Aorta (tissue), 5 donors: ENCODE data around the gene ZNF775. TPM values are rescaled to one million over a fixed set of nuclear protein-coding genes. Genes with fewer than 3 reads are reported as not detected.

Source experiments
- ATAC-seq: fragments of 200-7000 bp; cut with Tn5 transposase; one replicate; pipeline ENCODE4 v1.9.1; 2022; ENCODE audit warnings: moderate library complexity; ENCODE audit not compliant: low FRiP score
- DNase-seq, 2 donors: peaks; one replicate each; pipeline ENCODE4 v3.0.0-alpha.2; 2020
- H3K27ac ChIP-seq, 2 donors: one replicate each; pipeline ENCODE4 v1.5.1; 2013; ENCODE audit warnings: low read length in 2 of 2, mild to moderate bottlenecking in 2 of 2, moderate library complexity in 2 of 2, control low read depth in 1 of 2, inconsistent platforms in 1 of 2, low read depth in 1 of 2
- H3K27me3 ChIP-seq, 2 donors: one replicate each; pipeline ENCODE4 v1.6.1; 2013; ENCODE audit warnings: control low read depth in 1 of 2, low read length in 1 of 2, mild to moderate bottlenecking in 1 of 2, moderate library complexity in 1 of 2; ENCODE audit not compliant: insufficient read depth in 2 of 2, control insufficient read depth in 1 of 2
- H3K36me3 ChIP-seq, 2 donors: one replicate each; pipeline ENCODE4 v1.6.1; 2013; ENCODE audit warnings: control low read depth in 1 of 2, low read length in 1 of 2, mild to moderate bottlenecking in 1 of 2; ENCODE audit not compliant: insufficient read depth in 2 of 2, control insufficient read depth in 1 of 2
- H3K4me1 ChIP-seq, 2 donors: one replicate each; pipeline ENCODE4 v1.6.1; 2013; ENCODE audit warnings: low read length in 2 of 2, control low read depth in 1 of 2, mild to moderate bottlenecking in 1 of 2, moderate library complexity in 1 of 2; ENCODE audit not compliant: insufficient read depth in 2 of 2, control insufficient read depth in 1 of 2
- H3K4me3 ChIP-seq, 2 donors: one replicate each; pipeline ENCODE4 v1.5.1; 2013; ENCODE audit warnings: low read length in 2 of 2, control low read depth in 1 of 2, mild to moderate bottlenecking in 1 of 2
- H3K9me3 ChIP-seq: one replicate; pipeline ENCODE4 v1.6.1; 2013; ENCODE audit warnings: mild to moderate bottlenecking, low read length; ENCODE audit not compliant: control insufficient read depth
- WGBS, 2 donors: extraction: QIAGEN DNeasy Blood & Tissue Kit; methylation state at CpG; one replicate each; pipeline ENCODE4 v1.1.7; 2013; 5-methylcytosine and 5-hydroxymethylcytosine counted together
- intact Hi-C, 2 donors: fragments of 100-400 bp; cut with DNase I; formaldehyde crosslinking; loops; one replicate each; pipeline versions ENCODE4 v1.14.2 to v1.15.0; 2022
- polyA plus RNA-seq, 2 donors: library from polyadenylated mRNA; stranded (reverse); fragments of 200-250 nt; gene quantifications; one replicate each; pipeline ENCODE4 v1.2.3, GENCODE V29; 2013
- total RNA-seq, 2 donors: library from RNA; stranded (reverse); fragmentation: NEBNext Ultra II Directional; extraction: Animal tissue kit (Norgen Biotek cat#: 25700); gene quantifications; one replicate each; pipeline ENCODE4 v1.2.1, GENCODE V29; 2021
- donor health status: healthy with polysubstance abuse.
- donor health status: Bipolar disorder and iron deficiency.
- donor health status: DM: no; HTN: no; CAD: no.
- donor health status: DM: no; HTN: no; CAD: no.
- donor health status: DM: yes; HTN: yes; CAD: no.

Gene ZNF775
- total and polyA plus RNA-seq, 4 donors, result 1.9 to 6.4 (median 3.3) TPM

DNA sequence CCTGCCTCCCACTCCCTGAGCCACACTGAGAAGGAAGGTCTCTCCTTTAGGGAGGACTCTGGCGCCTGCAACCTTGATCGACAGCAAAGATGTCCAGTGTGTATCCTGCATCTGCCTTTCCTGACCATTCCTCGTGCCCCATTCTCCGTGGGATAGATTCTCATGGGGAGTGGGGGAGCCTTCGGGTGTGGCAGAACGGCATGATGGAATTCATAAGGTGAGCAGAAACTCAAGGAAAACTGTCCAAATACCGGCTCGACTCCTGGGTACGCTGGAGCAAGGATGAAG lies 37.1 kb upstream of the ZNF775 start:
- DNase-seq (no peak), ATAC-seq (no peak)
- H3K36me3 ChIP-seq, result no peaks in the 10 kb centered on the region
- WGBS, 2 donors, result 90 to 91% methylated on average over 9 of the region's 9 CpGs
- H3K27ac ChIP-seq, result no peak overlapping the region
- H3K4me1 ChIP-seq, result no peaks in the 10 kb centered on the region
- H3K4me3 ChIP-seq, result no peak overlapping the region
- peaks cover 5% of the 10 kb centered on the region for H3K9me3 ChIP-seq
- intact Hi-C loops, result loop anchor here in 1 of 2 donors (5.0 kb wide), 1 partner anchor 35 kb away; the partner anchor contains the start of gene ZNF775
- H3K27me3 ChIP-seq, result no peaks in the 10 kb centered on the region

DNA sequence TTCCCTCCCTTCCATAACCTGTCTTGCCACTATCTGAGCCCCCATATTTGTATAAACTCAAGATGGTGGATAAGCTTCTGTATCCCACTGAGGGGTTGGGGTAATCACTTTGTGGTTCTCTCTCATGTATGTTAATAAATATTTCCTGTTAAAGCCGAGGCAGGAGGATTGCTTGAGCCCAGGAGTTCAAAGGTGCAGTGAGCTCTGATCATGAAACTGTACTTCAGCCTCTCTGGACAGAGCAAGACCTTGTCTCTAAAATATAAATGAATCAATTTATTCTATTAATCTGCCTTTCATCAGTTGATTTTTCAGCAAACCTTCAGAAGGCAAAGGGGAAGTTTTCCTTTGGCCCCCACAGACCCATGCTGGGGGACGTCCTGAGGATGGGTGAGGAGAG lies 35.9 kb upstream of the ZNF775 start:
- Histone ChIP-seq H3K4me3 (no peak overlapping the region), H3K9me3 (peaks cover 5% of the 10 kb centered on the region), H3K27ac (no peak overlapping the region), H3K27me3 (no peaks in the 10 kb centered on the region), H3K36me3 (no peaks in the 10 kb centered on the region), H3K4me1 (no peaks in the 10 kb centered on the region)
- 87 to 93% methylated on average over 2 of the region's 2 CpGs for WGBS, 2 donors
- intact Hi-C loops, result loop anchor here in 1 of 2 donors (5.0 kb wide), 1 partner anchor 34 kb away; the partner anchor contains the start of gene ZNF775
- no peak for DNase-seq
- no peak for ATAC-seq

GRCh38 chr7:150344299-150344698 lies 34.8 kb upstream of the ZNF775 start:
- H3K4me1 ChIP-seq, result no peaks in the 10 kb centered on the region
- no peak overlapping the region for H3K4me3 ChIP-seq
- no peak overlapping the region for H3K27ac ChIP-seq
- H3K9me3 ChIP-seq, result peaks cover 5% of the 10 kb centered on the region
- intact Hi-C loops, result loop anchor here in 1 of 2 donors (5.0 kb wide), 1 partner anchor 33 kb away; the partner anchor contains the start of gene ZNF775
- no peaks in the 10 kb centered on the region for H3K27me3 ChIP-seq
- no peak for DNase-seq
- no peaks in the 10 kb centered on the region for H3K36me3 ChIP-seq
- ATAC-seq, result no peak

- Histone ChIP-seq H3K27me3 (no peaks in the 10 kb centered on the region), H3K4me3 (no peak overlapping the region), H3K27ac (no peak overlapping the region), H3K4me1 (no peaks in the 10 kb centered on the region), H3K9me3 (peaks cover 5% of the 10 kb centered on the region), H3K36me3 (no peaks in the 10 kb centered on the region)
- intact Hi-C loops, result no loop called here
- ATAC-seq, result no peak
- no peak for DNase-seq
- WGBS, 2 donors, result 67 to 73% methylated on average over 1 of the region's 1 CpG
These were observed 34.1 kb upstream of the ZNF775 start for GRCh38 chr7:150345012-150345411.

DNA sequence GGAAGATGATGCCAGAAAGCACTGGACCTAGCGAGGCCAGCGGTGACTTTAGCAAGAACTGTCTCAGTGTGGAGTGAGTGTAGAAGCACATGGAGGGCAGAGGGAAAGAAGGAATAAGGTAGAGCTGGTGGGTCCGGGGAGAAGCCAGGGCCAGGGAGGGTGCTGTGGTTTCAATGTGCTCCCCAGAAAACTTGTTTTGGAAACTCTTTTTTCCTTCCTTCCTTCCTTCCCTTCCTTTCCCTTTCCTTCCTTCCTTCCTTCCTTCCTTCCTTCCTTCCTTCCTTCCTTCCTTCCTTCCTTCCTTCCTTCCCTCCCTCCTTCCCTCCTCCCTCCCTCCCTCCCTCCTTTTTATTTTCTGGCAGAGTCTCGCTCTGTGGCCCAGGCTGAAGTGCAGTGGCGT lies 32.2 kb upstream of the ZNF775 start:
- Histone ChIP-seq H3K27me3 (no peaks in the 10 kb centered on the region), H3K27ac (no peak overlapping the region), H3K4me3 (no peak overlapping the region), H3K36me3 (no peaks in the 10 kb centered on the region), H3K9me3 (peaks cover 5% of the 10 kb centered on the region), H3K4me1 (no peaks in the 10 kb centered on the region)
- DNase-seq (no peak), ATAC-seq (no peak)
- intact Hi-C loops, result no loop called here
- 86% methylated on average over 5 of the region's 5 CpGs for WGBS, 2 donors

DNA sequence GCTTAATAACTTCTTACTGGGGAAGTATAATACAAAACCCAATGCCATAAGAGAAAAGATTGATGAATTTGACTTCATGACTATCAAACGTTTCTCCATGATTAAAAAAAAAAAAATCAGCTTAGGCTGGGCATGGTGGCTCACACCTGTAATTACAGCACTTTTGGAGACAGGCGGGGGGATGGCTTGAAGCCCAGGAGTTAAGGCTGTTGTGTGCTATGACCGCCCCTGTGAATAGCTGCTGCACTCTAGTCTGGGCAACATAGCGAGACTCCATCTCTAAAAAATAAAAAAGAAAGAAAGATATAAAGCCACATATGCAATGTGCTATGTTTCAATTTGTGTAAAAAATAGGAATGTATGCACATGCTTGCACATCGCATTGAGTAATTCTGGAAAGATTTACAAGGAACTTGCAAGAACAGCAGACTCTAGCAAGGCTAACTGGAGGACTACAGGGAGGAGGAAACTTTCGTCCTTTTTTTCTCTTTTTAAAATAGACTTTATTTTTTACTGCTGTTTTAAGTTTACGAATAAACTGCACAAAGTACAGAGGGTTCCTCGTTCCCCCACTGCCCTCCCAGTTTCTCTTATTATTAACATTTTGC lies 27.4 kb upstream of the ZNF775 start:
- ATAC-seq (no peak), DNase-seq (peak in 1 of 2 donors; percentile 26)
- Histone ChIP-seq H3K27me3 (no peaks in the 10 kb centered on the region), H3K27ac (no peak overlapping the region), H3K4me1 (no peaks in the 10 kb centered on the region), H3K9me3 (no peaks in the 10 kb centered on the region), H3K4me3 (no peak overlapping the region), H3K36me3 (no peaks in the 10 kb centered on the region)
- intact Hi-C loops, result loop anchor here in 1 of 2 donors (5.0 kb wide), 1 partner anchor 71 kb away; no protein-coding TSS in a partner anchor
- WGBS, 2 donors, result 53 to 57% methylated on average over 8 of the region's 8 CpGs

- intact Hi-C loops, result loop anchor here in 1 of 2 donors (2.0 kb wide), 1 partner anchor 65 kb away; no protein-coding TSS in a partner anchor
- Histone ChIP-seq H3K27ac (no peak overlapping the region), H3K4me1 (no peaks in the 10 kb centered on the region), H3K36me3 (no peaks in the 10 kb centered on the region), H3K9me3 (no peaks in the 10 kb centered on the region), H3K27me3 (no peaks in the 10 kb centered on the region), H3K4me3 (no peak overlapping the region)
- ATAC-seq (no peak), DNase-seq (no peak)
- WGBS, 2 donors, result 81 to 96% methylated on average over 1 of the region's 1 CpG
These were observed 23.5 kb upstream of the ZNF775 start for GRCh38 chr7:150355666-150356059.

- DNase-seq (peak in 1 of 2 donors; percentile 10), ATAC-seq (no peak)
- intact Hi-C loops, result loop anchor here in 1 of 2 donors (2.0 kb wide), 1 partner anchor 64 kb away; no protein-coding TSS in a partner anchor
These were observed 22.7 kb upstream of the ZNF775 start for GRCh38 chr7:150356265-150356897.

GRCh38 chr7:150357270-150357669 lies 21.9 kb upstream of the ZNF775 start:
- DNase-seq (peak in 1 of 2 donors; percentile 64), ATAC-seq (no peak)
- no peaks in the 10 kb centered on the region for H3K27me3 ChIP-seq
- 70 to 72% methylated on average over 9 of the region's 9 CpGs for WGBS, 2 donors
- no peak overlapping the region for H3K4me3 ChIP-seq
- no peaks in the 10 kb centered on the region for H3K4me1 ChIP-seq
- no peak overlapping the region for H3K27ac ChIP-seq
- intact Hi-C loops, result loop anchor here in 1 of 2 donors (2.0 kb wide), 1 partner anchor 64 kb away; no protein-coding TSS in a partner anchor
- H3K9me3 ChIP-seq, result no peaks in the 10 kb centered on the region
- no peaks in the 10 kb centered on the region for H3K36me3 ChIP-seq

More at GRCh38 chr7:150356265-150356897, 22.7 kb upstream of the ZNF775 start:
- Histone ChIP-seq H3K36me3 (no peaks in the 10 kb centered on the region), H3K4me1 (no peaks in the 10 kb centered on the region), H3K27me3 (no peaks in the 10 kb centered on the region), H3K9me3 (no peaks in the 10 kb centered on the region), H3K4me3 (no peak overlapping the region), H3K27ac (no peak overlapping the region)
- WGBS, 2 donors, result 37 to 42% methylated on average over 6 of the region's 6 CpGs
